Mucosa of gallbladder (tissue), 1 donor: ENCODE results near the gene PTPRN2. TPM values are rescaled to one million over a fixed set of nuclear protein-coding genes. Genes with fewer than 3 reads are reported as not detected.

ENCODE experiments used
- DNase-seq: peaks from one replicate; pipeline ENCODE4 v3.0.0-alpha.2; 2020; ENCODE audit warnings: low spot score
- total RNA-seq: library from RNA; stranded (reverse); gene quantifications from one replicate; pipeline ENCODE4 v1.2.1, GENCODE V29; 2021
- donor health status: DM: no; HTN: no; CAD: no.

The PTPRN2 gene
- total RNA-seq, 1 donor from 2014 or later = 11.9 TPM

DNA sequence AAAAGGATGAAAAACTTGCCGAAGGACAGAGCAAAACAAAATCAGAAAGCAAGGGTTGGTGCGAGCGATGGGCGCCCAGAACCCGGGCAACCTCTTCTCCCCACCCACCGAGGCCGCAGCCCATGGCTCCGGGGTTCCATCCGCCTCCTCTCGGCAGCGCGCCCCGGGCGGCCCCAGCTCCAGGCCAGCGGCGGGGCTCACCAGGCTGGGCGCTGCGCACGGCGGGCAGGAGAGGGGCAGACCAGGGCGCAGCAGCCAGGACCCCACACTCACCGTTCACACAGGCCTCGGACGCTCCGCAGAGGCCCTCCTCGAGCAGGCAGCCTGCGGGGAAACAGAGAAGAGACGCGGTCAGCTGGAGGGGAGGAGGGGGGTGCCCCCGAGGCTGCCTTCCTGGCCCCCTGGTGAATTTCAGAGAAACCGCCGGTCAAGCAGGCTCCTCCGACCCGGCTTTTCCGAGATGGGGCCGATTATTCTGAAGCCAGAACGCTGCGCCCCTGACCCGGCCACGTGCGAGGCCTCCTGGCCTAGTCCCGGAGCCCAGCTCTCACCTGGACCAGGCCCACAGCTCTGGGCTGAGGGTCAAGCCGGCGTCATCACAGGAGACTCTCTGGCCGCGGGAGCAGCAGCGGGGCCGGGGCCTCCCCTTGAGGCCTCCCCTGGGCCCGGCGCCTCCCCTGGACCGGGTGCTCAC lies 98.0 kb downstream of the PTPRN2 start:
- DNase-seq = no peak

GRCh38 chr7:158488181-158488971 lies 99.2 kb downstream of the PTPRN2 start:
- DNase-seq = no peak

GRCh38 chr7:158487631-158488151 lies 99.9 kb downstream of the PTPRN2 start:
- DNase-seq = no peak

GRCh38 chr7:158486919-158487318 lies 100.7 kb downstream of the PTPRN2 start:
- no peak for DNase-seq

DNA sequence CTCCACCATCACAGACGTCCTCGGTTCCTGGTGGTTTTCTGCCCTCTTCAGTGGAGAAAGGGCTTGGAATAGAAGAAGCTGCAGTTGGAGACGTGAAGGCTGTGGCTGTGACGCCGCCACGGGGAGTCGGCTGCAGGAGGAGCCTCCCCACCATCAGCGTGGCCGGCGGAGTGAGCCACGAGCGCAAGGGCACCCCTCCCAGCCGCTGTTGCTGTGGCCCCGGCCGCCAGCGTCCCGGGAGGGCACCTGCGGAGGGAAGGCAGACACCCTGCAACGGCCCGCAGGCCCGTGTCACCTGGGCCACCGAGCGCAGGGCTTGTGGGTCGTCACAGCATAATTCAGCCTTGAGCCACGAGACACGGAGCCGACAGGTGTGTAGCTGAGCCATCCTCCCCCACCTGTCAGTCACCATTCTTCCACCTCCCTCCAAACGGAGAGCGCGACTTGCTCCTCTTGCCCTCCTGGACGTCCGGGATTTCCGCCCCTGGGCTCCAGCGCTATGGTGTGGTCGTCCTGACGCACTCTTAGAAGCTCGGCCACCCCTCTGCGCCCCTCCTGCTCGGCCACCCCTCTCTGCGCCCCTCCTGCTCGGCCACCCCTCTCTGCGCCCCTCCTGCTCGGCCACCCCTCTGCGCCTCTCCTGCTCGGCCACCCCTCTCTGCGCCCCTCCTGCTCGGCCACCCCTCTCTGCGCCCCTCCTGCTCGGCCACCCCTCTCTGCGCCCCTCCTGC lies 102.7 kb downstream of the PTPRN2 start:
- no peak for DNase-seq

- DNase-seq = no peak
Observed at GRCh38 chr7:158482480-158482879, 105.1 kb downstream of the PTPRN2 start.

DNA sequence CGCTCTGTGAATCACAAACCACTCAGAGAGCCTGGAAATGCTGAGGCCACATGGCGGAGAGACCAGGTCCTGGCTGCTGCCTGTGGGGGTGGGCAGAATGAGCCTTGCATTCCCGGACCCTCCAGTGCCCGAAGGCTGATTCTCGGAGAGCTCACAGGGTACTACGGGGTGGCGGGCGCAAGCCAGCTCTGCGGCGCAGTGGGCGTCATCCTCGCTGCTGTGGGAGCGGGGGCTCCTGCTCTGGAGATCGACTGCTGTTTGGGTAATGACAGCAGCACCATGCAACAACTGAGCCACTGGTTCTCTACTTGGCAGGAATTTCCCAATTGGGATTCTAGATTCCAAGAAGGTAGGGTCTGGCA lies 108.0 kb downstream of the PTPRN2 start:
- no peak for DNase-seq

- DNase-seq = no peak
Observed at GRCh38 chr7:158479021-158479663, 108.5 kb downstream of the PTPRN2 start.

GRCh38 chr7:158477866-158478265 lies 109.8 kb downstream of the PTPRN2 start:
- DNase-seq = no peak

GRCh38 chr7:158476331-158476932 lies 111.2 kb downstream of the PTPRN2 start:
- DNase-seq = no peak

DNA sequence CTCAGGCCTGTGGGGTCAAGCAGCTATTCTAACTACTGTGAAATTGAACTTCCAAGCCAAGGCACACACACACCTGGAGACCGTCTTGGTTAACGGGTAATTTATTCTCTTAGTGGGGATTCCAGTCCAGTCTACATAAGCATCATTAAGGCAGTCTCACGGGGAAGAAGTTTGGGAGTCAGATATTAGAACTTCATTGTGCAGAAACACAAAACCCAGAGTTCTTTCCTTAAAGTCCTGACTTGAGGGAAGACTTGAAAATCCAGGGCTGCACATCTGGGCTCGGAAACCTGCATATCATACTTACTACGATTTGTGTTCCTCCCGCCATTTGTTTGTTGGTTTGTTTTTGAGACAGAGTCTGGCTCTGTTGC lies 112.0 kb downstream of the PTPRN2 start:
- DNase-seq = no peak

GRCh38 chr7:158475036-158475678 lies 112.5 kb downstream of the PTPRN2 start:
- DNase-seq = no peak

- no peak for DNase-seq
Observed at GRCh38 chr7:158474488-158474887, 113.1 kb downstream of the PTPRN2 start.

GRCh38 chr7:158473946-158474345 lies 113.7 kb downstream of the PTPRN2 start:
- no peak for DNase-seq

GRCh38 chr7:158473221-158473620 lies 114.4 kb downstream of the PTPRN2 start:
- no peak for DNase-seq

- no peak for DNase-seq
Observed at GRCh38 chr7:158472596-158472995, 115.0 kb downstream of the PTPRN2 start.

DNA sequence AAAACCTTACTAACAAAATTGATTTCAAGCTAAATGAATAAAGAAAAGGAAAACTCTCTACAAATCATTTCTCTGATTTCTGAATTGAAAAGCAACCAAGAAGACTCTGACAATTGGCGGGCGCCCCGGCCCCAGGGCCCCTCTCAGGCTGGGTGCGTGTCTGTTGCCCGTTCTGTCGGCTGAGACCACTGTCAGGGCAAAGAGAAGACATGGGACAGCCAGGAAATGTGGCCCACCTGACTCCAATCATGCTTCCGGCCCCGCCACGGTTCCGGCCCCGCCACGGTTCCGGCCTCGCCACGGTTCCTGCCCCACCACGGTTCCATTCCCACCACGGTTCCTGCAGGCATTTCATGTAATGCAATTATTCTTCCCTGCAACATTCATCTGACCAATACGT lies 115.9 kb downstream of the PTPRN2 start:
- no peak for DNase-seq

GRCh38 chr7:158470336-158470735 lies 117.3 kb downstream of the PTPRN2 start:
- DNase-seq = no peak

DNA sequence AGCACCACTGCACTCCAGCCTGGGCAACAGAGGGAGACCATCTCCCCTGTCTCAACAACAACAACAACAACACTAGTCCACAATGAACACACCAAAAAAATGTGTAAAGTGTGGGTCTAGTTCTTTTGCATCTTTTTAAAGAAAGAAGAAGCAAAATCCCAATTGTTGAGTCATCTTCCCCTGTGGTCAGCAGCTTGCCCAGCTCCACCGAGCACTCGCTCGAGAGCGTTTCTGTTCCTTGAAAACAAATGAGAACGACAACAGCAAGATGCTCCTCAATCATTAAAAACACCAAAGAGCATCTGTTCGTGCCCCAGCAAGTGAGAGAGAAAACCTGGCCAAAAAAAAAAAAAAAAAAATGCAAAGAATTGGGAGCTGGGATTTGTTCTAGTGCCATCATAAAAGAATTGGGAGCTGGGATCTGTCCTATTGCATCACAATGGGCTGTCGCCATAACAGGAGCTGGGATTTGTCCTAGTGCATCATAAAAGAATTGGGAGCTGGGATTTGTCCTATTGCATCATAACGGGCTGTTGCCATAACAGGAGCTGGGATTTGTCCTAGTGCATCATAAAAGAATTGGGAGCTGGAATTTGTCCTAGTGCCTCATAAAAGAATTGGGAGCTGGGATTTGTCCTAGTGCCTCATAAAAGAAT lies 118.1 kb downstream of the PTPRN2 start:
- no peak for DNase-seq

DNA sequence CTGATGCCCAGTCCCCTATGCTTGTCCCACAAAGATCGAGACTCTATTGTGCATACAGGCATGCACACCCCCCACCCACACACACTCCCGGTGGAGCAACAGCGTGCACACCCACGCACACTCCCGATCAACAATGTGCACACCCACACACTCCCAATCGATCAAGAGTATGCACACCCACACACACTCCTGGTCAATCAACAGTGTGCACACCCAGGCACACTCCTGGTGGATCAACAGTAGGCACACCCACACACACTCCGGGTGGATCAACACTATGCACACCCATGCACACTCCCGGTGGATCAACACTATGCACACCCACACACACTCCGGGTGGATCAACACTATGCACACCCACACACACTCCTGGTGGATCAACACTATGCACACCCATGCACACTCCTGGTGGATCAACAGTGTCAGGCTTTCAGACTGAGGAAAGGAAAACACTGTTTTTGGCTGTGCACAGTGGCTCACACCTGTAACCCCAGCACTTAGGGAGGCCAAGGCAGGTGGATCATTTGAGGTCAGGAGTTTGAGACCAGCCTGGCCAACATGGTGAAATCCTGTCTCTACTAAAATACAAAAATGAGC lies 118.8 kb downstream of the PTPRN2 start:
- no peak for DNase-seq
